Upper lobe of left lung (tissue), 4 donors: ENCODE results near the gene TOPBP1.

Experiments
- CTCF ChIP-seq, 6 experiments: fragments of 450-650 bp in 4 of 6; fragments of 200-600 bp in 2 of 6; sonication (generic) in 2 of 6; IDR thresholded peaks; one replicate each; pipeline ENCODE4 v1.5.1; 2016 to 2019; ENCODE audit warnings: antibody characterized with exemption in 6 of 6
- EP300 ChIP-seq, 4 donors: sonication (generic); formaldehyde crosslinking; IDR thresholded peaks; one replicate each; pipeline ENCODE4 v1.5.1; 2017; ENCODE audit warnings: antibody characterized with exemption in 4 of 4, control low read depth in 2 of 4
- POLR2A ChIP-seq, 4 donors: fragments of 450-650 bp; IDR thresholded peaks; one replicate each; pipeline ENCODE4 v1.5.1; 2016 to 2017; ENCODE audit warnings: antibody characterized with exemption in 4 of 4, mild to moderate bottlenecking in 2 of 4
- POLR2AphosphoS5 ChIP-seq, 2 donors: sonication (generic); formaldehyde crosslinking; IDR thresholded peaks; one replicate each; pipeline ENCODE4 v1.5.1; 2017; ENCODE audit warnings: antibody characterized with exemption in 2 of 2

DNA sequence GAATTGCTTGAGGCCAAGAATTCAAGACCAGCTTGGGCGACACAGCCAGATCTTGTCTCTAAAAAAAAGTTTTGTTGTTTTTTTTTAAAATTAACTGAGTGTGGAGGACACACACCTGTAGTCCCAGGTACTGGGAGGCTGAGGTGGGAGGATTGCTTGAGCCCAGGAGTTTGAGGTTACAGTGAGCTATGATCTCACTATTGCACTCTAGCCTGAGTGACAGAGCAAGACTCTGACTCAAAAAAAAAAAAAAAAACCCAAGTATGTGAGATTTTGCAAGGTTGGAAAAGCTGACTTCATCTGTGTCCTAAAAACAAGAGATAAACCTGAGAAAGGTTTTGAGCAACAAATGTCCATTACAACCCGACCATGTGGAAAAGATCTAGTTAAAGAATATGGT lies 5.4 kb upstream of the TOPBP1 start:
- TF ChIP-seq POLR2AphosphoS5 (IDR thresholded peaks at IDR 0.05) (no peak), CTCF (IDR thresholded peaks at IDR 0.05) (no peak), POLR2A (IDR thresholded peaks at IDR 0.05) (no peak), EP300 (IDR thresholded peaks at IDR 0.05) (no peak)
